ENCODE measurements around the gene CD4. TPM values are rescaled to one million over a fixed set of nuclear protein-coding genes. Genes with fewer than 3 reads are reported as not detected.
"Not testable (repeated sequence)": the region's sequence is repeated elsewhere in the genome, so short reads cannot be mapped to it uniquely, and the experiment has no call there.

Gene CD4
- total RNA-seq, 4 donors from 2014 or later = 1.00 to 7.9 (median 2.8) TPM

GRCh38 chr12:6867413-6868210 lies 78.3 kb downstream of the CD4 start, which contains the start of gene TPI1:
TSS of gene TPI1 (plus strand) at chr12:6867531. CDS start at chr12:6867567, 36 bp downstream.
- Histone ChIP-seq H3K4me1 (peaks cover 24 to 47% (median 42%) of the 10 kb centered on the region in 4 donors), H3K27me3 (no peaks in the 10 kb centered on the region), H3K36me3 (peaks cover 0 to 18% (median 5%) of the 10 kb centered on the region in 4 donors), H3K27ac (peak within 1 kb of the TSS; percentile 97 to 99 (median 98)), H3K4me3 (peak within 1 kb of the TSS; percentile 88 to 99 (median 94)), H3K9me3 (no peaks in the 10 kb centered on the region)
- TF ChIP-seq POLR2A (IDR thresholded peaks at IDR 0.05) = peak; percentile 100
- peak; percentile 99 to 100 (median 100) for TF ChIP-seq POLR2AphosphoS5 (IDR thresholded peaks at IDR 0.05)
- no peak for TF ChIP-seq EP300 (IDR thresholded peaks at IDR 0.05; ENCODE audit: low read depth)
- intact Hi-C loops (cut with DNase I; ENCODE audit: low total_unique reads) = loop anchor here (2.0 kb wide), 1 partner anchor 241 kb away; the partner anchor contains the start of gene C1RL
- in situ Hi-C loops (cut with MboI; ENCODE audit: low pct_ligation_motif_present in 1 of 4, low pct_unique_long_range_greater_than_20kb in 1 of 4, low sequenced_read_pairs in 3 of 4) = no loop called here
- WGBS, 2 donors (ENCODE audit: low coverage in 1 of 2) = 0% methylated on average over 56 of the region's 86 CpGs; no CpG with 5 or more reads in 1 of the 2 donors
- DNase-seq = peak; percentile 90

- Histone ChIP-seq H3K27ac (peak overlapping the region; percentile 97 to 99 (median 98)), H3K36me3 (peaks cover 0 to 10% (median 5%) of the 10 kb centered on the region in 4 donors), H3K9me3 (no peaks in the 10 kb centered on the region), H3K27me3 (no peaks in the 10 kb centered on the region), H3K4me3 (peak overlapping the region; percentile 88 to 99 (median 94)), H3K4me1 (peaks cover 24 to 47% (median 42%) of the 10 kb centered on the region in 4 donors)
- in situ Hi-C loops (cut with MboI; ENCODE audit: low pct_ligation_motif_present in 1 of 4, low pct_unique_long_range_greater_than_20kb in 1 of 4, low sequenced_read_pairs in 3 of 4) = no loop called here
- TF ChIP-seq POLR2A (IDR thresholded peaks at IDR 0.05) = no peak
- peak in 1 of 3 donors; percentile 34 for TF ChIP-seq POLR2AphosphoS5 (IDR thresholded peaks at IDR 0.05)
- 0 to 8% methylated on average over 3 to 22 of the region's 22 CpGs for WGBS, 2 donors (ENCODE audit: low coverage in 1 of 2)
- intact Hi-C loops (cut with DNase I; ENCODE audit: low total_unique reads) = no loop called here
- no peak for DNase-seq
Measured at GRCh38 chr12:6868211-6869048, 79.1 kb downstream of the CD4 start.

GRCh38 chr12:6869049-6870021 lies 80.0 kb downstream of the CD4 start:
- TF ChIP-seq POLR2AphosphoS5 (IDR thresholded peaks at IDR 0.05) (peak in 1 of 3 donors; percentile 23), EP300 (IDR thresholded peaks at IDR 0.05; ENCODE audit: low read depth) (no peak), POLR2A (IDR thresholded peaks at IDR 0.05) (no peak), CTCF (IDR thresholded peaks at IDR 0.05) (peak; percentile 92 to 95 (median 94))
- peaks cover 0 to 10% (median 5%) of the 10 kb centered on the region in 4 donors for H3K36me3 ChIP-seq
- H3K4me3 ChIP-seq = peak overlapping the region in 2 of 4 donors; percentile 93 to 99
- intact Hi-C loops (cut with DNase I; ENCODE audit: low total_unique reads) = loop anchor here (5.0 kb wide), 1 partner anchor 68 kb away; no protein-coding TSS in a partner anchor
- peak overlapping the region; percentile 97 to 99 (median 98) for H3K27ac ChIP-seq
- in situ Hi-C loops (cut with MboI; ENCODE audit: low pct_ligation_motif_present in 1 of 4, low pct_unique_long_range_greater_than_20kb in 1 of 4, low sequenced_read_pairs in 3 of 4) = no loop called here
- H3K4me1 ChIP-seq = peaks cover 24 to 55% (median 49%) of the 10 kb centered on the region in 4 donors
- DNase-seq = peak; percentile 90
- WGBS, 2 donors (ENCODE audit: low coverage in 1 of 2) = 23% methylated on average over 12 of the region's 12 CpGs; no CpG with 5 or more reads in 1 of the 2 donors
- no peaks in the 10 kb centered on the region for H3K27me3 ChIP-seq
- no peaks in the 10 kb centered on the region for H3K9me3 ChIP-seq

GRCh38 chr12:6870304-6870703 lies 81.0 kb downstream of the CD4 start:
- H3K9me3 ChIP-seq; in situ Hi-C loops (cut with MboI; ENCODE audit: low pct_ligation_motif_present in 1 of 4, low pct_unique_long_range_greater_than_20kb in 1 of 4, low sequenced_read_pairs in 3 of 4); H3K4me3 ChIP-seq; H3K27me3 ChIP-seq; DNase-seq: not testable (repeated sequence)
- intact Hi-C loops (cut with DNase I; ENCODE audit: low total_unique reads) = loop anchor here (5.0 kb wide), 1 partner anchor 67 kb away; no protein-coding TSS in a partner anchor
- Histone ChIP-seq H3K4me1 (peaks cover 24 to 58% (median 50%) of the 10 kb centered on the region in 4 donors), H3K27ac (peak overlapping the region in 3 of 4 donors; percentile 66 to 99 (median 98)), H3K36me3 (peaks cover 0 to 10% (median 5%) of the 10 kb centered on the region in 4 donors)
- 64% methylated on average over 4 of the region's 4 CpGs; no CpG with 5 or more reads in 1 of the 2 donors for WGBS, 2 donors (ENCODE audit: low coverage in 1 of 2)

Other genes starting within 250 kb of the CD4 start
- gene IFFO1, start 233.5 kb upstream of the CD4 start, total RNA-seq = 10 to 100 TPM in 1 of 4 donors, 1 to 10 TPM in 3; 6.1 to 54.2 (median 8.0) TPM
- 100 to 1,000 TPM in 1 of 4 donors, 10 to 100 TPM in 3; 12.8 to 167 (median 30.5) TPM for gene NOP2, start 221.2 kb upstream of the CD4 start, total RNA-seq
- gene CHD4, start 182.1 kb upstream of the CD4 start, total RNA-seq = 100 to 1,000 TPM; 142 to 165 (median 154) TPM
- gene LPAR5, start 153.6 kb upstream of the CD4 start, total RNA-seq = 10 to 100 TPM; 27.9 to 50.1 (median 30.2) TPM
- gene ACRBP, start 142.1 kb upstream of the CD4 start, total RNA-seq = 1 to 10 TPM in 3 of 4 donors, not detected in 1; 2.2 to 2.9 (median 2.7) TPM
- gene ING4, start 126.4 kb upstream of the CD4 start, total RNA-seq = 100 to 1,000 TPM in 1 of 4 donors, 10 to 100 TPM in 3; 41.8 to 165 (median 56.6) TPM
- gene ZNF384, start 100.2 kb upstream of the CD4 start, total RNA-seq = 10 to 100 TPM; 34.8 to 49.4 (median 42.8) TPM
- under 1 TPM in 1 of 4 donors, not detected in 3; 0.64 TPM for gene PIANP, start 88.7 kb upstream of the CD4 start, total RNA-seq
- gene COPS7A, start 65.5 kb upstream of the CD4 start, total RNA-seq = 10 to 100 TPM; 13.1 to 44.9 (median 36.9) TPM
- gene MLF2, start 36.4 kb upstream of the CD4 start, total RNA-seq = 100 to 1,000 TPM; 100 to 360 (median 164) TPM
- 100 to 1,000 TPM in 1 of 4 donors, 10 to 100 TPM in 3; 64.0 to 124 (median 83.9) TPM for gene PTMS, start 23.2 kb upstream of the CD4 start, total RNA-seq
- gene LAG3, start 17.0 kb upstream of the CD4 start, total RNA-seq = 1 to 10 TPM in 1 of 4 donors, under 1 TPM in 1, not detected in 2; 0.68 to 1.4 TPM
- 1 to 10 TPM in 3 of 4 donors, not detected in 1; 3.0 to 6.4 (median 3.1) TPM for gene GPR162, start 32.3 kb downstream of the CD4 start, total RNA-seq
- 10 to 100 TPM in 3 of 4 donors, 1 to 10 TPM in 1; 5.9 to 32.9 (median 14.4) TPM for gene P3H3, start 38.9 kb downstream of the CD4 start, total RNA-seq
- under 1 TPM in 2 of 4 donors, not detected in 2; 0.14 to 0.32 TPM for gene GNB3, start 51.4 kb downstream of the CD4 start, total RNA-seq
- 1 to 10 TPM in 3 of 4 donors, not detected in 1; 3.0 to 8.8 (median 3.3) TPM for gene CDCA3, start 61.8 kb downstream of the CD4 start, total RNA-seq
- gene USP5, start 62.6 kb downstream of the CD4 start, total RNA-seq = 100 to 1,000 TPM in 1 of 4 donors, 10 to 100 TPM in 3; 30.5 to 171 (median 35.4) TPM
- gene TPI1, start 78.0 kb downstream of the CD4 start, total RNA-seq = 100 to 1,000 TPM; 360 to 671 (median 400) TPM
- 10 to 100 TPM in 2 of 4 donors, 1 to 10 TPM in 2; 4.5 to 21.0 (median 8.2) TPM for gene SPSB2, start 83.8 kb downstream of the CD4 start, total RNA-seq
- gene LRRC23, start 115.3 kb downstream of the CD4 start, total RNA-seq = 10 to 100 TPM in 1 of 4 donors, 1 to 10 TPM in 1, under 1 TPM in 1, not detected in 1; 0.60 to 11.3 (median 5.9) TPM
- gene ENO2, start 125.1 kb downstream of the CD4 start, total RNA-seq = 10 to 100 TPM in 2 of 4 donors, 1 to 10 TPM in 2; 7.2 to 14.1 (median 9.6) TPM
- 100 to 1,000 TPM in 2 of 4 donors, 10 to 100 TPM in 2; 59.1 to 160 (median 112) TPM for gene ATN1, start 138.4 kb downstream of the CD4 start, total RNA-seq
- not detected for gene RNU7-1, start 154.3 kb downstream of the CD4 start, total RNA-seq
- 100 to 1,000 TPM; 303 to 452 (median 386) TPM for gene C12orf57, start 154.5 kb downstream of the CD4 start, total RNA-seq
- 10 to 100 TPM; 21.7 to 49.0 (median 36.1) TPM for gene PTPN6, start 161.8 kb downstream of the CD4 start, total RNA-seq
- 100 to 1,000 TPM; 196 to 402 (median 263) TPM for gene PHB2, start 181.1 kb downstream of the CD4 start, total RNA-seq
- gene EMG1, start 181.4 kb downstream of the CD4 start, total RNA-seq = 10 to 100 TPM in 3 of 4 donors, 1 to 10 TPM in 1; 5.6 to 30.6 (median 26.6) TPM
- 100 to 1,000 TPM in 3 of 4 donors, 10 to 100 TPM in 1; 56.1 to 271 (median 111) TPM for gene LPCAT3, start 228.9 kb downstream of the CD4 start, total RNA-seq